DND-41 (cell line): Measurements from ENCODE around the gene CHRNB2.

Experiments used
- ATAC-seq: fragments of 200-7000 bp; cut with Tn5 transposase; 3 replicates; pipeline ENCODE4 v1.9.1; 2021; ENCODE audit warnings: low read depth; ENCODE audit not compliant: insufficient read depth
- DNase-seq: peaks from one replicate; pipeline ENCODE4 v3.0.0-alpha.2; 2020
- H2AFZ ChIP-seq: 2 replicates; pipeline ENCODE4 v1.6.0; 2012; ENCODE audit warnings: low read depth, low read length
- H3K27ac ChIP-seq: 2 replicates; pipeline ENCODE4 v1.5.1; 2012; ENCODE audit warnings: low read length, inconsistent platforms
- H3K27me3 ChIP-seq: fragments of 200-600 bp; sonication (generic); 2 replicates; pipeline ENCODE4 v1.6.0; 2012; ENCODE audit warnings: low read length, mild to moderate bottlenecking, inconsistent platforms; ENCODE audit not compliant: insufficient read depth, poor library complexity
- H3K36me3 ChIP-seq: 2 replicates; pipeline ENCODE4 v1.5.1; 2012; ENCODE audit warnings: low read length, inconsistent platforms; ENCODE audit not compliant: insufficient read depth
- H3K4me1 ChIP-seq: 2 replicates; pipeline ENCODE4 v1.5.1; 2012; ENCODE audit warnings: mild to moderate bottlenecking, low read length; ENCODE audit not compliant: insufficient read depth
- H3K4me2 ChIP-seq: 2 replicates; pipeline ENCODE4 v1.6.0; 2012; ENCODE audit warnings: mild to moderate bottlenecking, moderate library complexity, low read length, inconsistent platforms; ENCODE audit not compliant: insufficient read depth
- H3K4me3 ChIP-seq, 2 experiments: fragments of 200-600 bp in 1 of 2; shearing (Covaris generic) in 1 of 2; 2 replicates each; pipeline ENCODE4 v1.5.1; 2012 to 2016; ENCODE audit warnings: inconsistent platforms in 2 of 2, low read length in 2 of 2, mild to moderate bottlenecking in 2 of 2, low read depth in 1 of 2, moderate library complexity in 1 of 2
- H3K79me2 ChIP-seq: 2 replicates; pipeline ENCODE4 v1.6.0; 2012; ENCODE audit warnings: low read length, inconsistent platforms; ENCODE audit not compliant: insufficient read depth
- H3K9ac ChIP-seq: 2 replicates; pipeline ENCODE4 v1.6.0; 2012; ENCODE audit warnings: low read depth, mild to moderate bottlenecking, inconsistent platforms, low read length, moderate library complexity
- H3K9me3 ChIP-seq: 2 replicates; pipeline ENCODE4 v1.5.1; 2012; ENCODE audit warnings: low read length, moderate library complexity, mild to moderate bottlenecking, inconsistent platforms; ENCODE audit not compliant: insufficient read depth, severe bottlenecking
- H4K20me1 ChIP-seq: 2 replicates; pipeline ENCODE4 v1.6.0; 2012; ENCODE audit warnings: low read length; ENCODE audit not compliant: insufficient read depth
- CTCF ChIP-seq: IDR thresholded peaks from 2 replicates; pipeline ENCODE4 v1.5.1; 2012; ENCODE audit warnings: borderline replicate concordance, low read length, moderate library complexity, mild to moderate bottlenecking; ENCODE audit not compliant: poor library complexity, severe bottlenecking; ENCODE audit errors: extremely low read depth
- EZH2 ChIP-seq: IDR thresholded peaks from 3 replicates; pipeline ENCODE4 v1.6.1; 2012; ENCODE audit warnings: borderline replicate concordance, low read depth, mild to moderate bottlenecking, moderate library complexity, low read length, inconsistent platforms; ENCODE audit not compliant: severe bottlenecking

CHRNB2 gene

DNA sequence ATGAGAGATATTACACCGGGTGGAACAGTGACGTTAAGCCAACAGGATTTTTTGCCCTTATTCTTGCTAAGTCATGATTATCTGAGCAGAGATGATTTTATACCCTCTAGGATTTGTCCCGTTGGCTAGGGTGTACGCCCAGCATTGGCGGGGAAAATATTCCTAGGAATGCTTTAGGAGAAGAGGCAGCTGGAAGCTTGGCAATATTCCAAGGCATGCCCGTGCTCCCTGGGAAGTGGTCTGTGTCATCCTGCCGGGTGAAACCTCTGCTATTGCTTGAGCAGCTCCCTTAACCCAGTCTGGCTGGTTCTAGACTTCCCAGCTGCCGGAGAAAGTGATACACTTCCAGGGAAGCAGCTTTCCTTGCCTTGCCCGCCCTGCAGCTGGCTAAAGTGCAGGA lies 16.2 kb downstream of the CHRNB2 start:
- Histone ChIP-seq H3K27me3 (no peaks in the 10 kb centered on the region), H3K79me2 (no peaks in the 10 kb centered on the region), H3K4me1 (no peaks in the 10 kb centered on the region), H2AFZ (no peak overlapping the region), H3K4me3 (no peak overlapping the region), H3K9ac (no peak overlapping the region), H3K4me2 (no peak overlapping the region), H3K36me3 (peaks cover 98% of the 10 kb centered on the region), H3K27ac (no peak overlapping the region), H4K20me1 (peaks cover 47% of the 10 kb centered on the region), H3K9me3 (no peaks in the 10 kb centered on the region)
- DNase-seq = no peak
- ATAC-seq = no peak
- no peak for TF ChIP-seq EZH2
- no peak for TF ChIP-seq CTCF

DNA sequence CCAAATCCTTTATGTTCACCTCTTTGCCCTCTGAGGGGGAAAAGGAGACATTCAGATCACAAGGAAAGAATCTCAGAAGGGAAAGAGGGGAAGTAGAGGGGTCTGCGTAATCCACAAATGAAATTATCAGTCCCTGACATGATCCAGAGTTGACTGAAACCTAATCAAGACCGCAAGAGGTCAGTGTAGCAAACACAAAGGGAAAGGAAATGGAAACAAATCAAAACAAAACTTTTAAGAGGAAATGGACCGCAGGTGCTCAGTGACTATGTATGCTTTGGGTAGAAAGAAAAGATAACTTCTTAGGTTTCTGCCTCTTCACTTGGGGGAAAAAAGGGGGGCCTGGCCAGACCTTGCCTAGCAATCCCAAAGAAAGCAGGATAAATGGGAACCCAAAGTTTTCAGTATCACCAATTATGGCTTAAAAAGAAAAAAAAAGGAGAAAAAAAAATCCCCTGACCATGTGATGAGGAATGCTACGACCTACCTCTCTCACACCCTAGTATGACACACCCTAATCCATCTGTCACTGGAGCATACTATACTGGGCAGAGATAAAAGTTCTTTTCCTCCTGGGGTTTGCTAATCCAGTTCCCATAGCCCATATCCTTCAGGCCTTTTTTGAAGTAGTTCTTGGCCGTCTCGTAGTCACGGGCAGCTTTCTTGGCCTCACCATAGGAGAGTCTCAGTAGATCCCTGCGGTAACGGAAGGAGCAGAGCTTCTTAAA lies 16.9 kb downstream of the CHRNB2 start:
- H4K20me1 ChIP-seq = peaks cover 42% of the 10 kb centered on the region
- H3K36me3 ChIP-seq = peaks cover 98% of the 10 kb centered on the region
- H3K4me3 ChIP-seq = no peak overlapping the region
- ATAC-seq (no peak), DNase-seq (no peak)
- H2AFZ ChIP-seq = no peak overlapping the region
- TF ChIP-seq CTCF (no peak), EZH2 (no peak)
- no peaks in the 10 kb centered on the region for H3K27me3 ChIP-seq
- H3K27ac ChIP-seq = no peak overlapping the region
- H3K9me3 ChIP-seq = no peaks in the 10 kb centered on the region
- H3K4me2 ChIP-seq = no peak overlapping the region
- no peaks in the 10 kb centered on the region for H3K79me2 ChIP-seq
- H3K4me1 ChIP-seq = no peaks in the 10 kb centered on the region
- H3K9ac ChIP-seq = no peak overlapping the region

DNA sequence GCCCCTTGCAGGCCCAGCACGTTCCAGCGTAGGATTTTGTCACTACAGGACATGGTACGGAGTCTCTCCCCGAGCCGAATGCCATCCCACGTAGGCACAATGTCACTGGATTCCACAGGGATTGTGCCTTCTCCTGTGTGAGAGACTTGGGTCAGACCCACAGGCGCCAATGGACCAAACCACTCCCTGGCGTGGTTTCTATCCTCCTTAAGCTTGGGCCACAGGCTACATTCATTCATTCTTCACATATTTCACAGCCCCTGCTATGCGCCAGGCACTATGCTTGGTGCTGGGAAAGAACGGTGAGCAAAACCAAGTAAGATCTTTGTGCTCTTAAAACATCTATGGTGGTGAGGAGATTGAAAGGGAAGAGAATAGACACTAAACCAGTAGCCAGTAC lies 18.7 kb downstream of the CHRNB2 start:
- no peak overlapping the region for H3K4me2 ChIP-seq
- no peak for TF ChIP-seq CTCF
- peaks cover 98% of the 10 kb centered on the region for H3K36me3 ChIP-seq
- H3K4me3 ChIP-seq = no peak overlapping the region
- no peaks in the 10 kb centered on the region for H3K27me3 ChIP-seq
- no peak overlapping the region for H3K27ac ChIP-seq
- no peaks in the 10 kb centered on the region for H3K4me1 ChIP-seq
- ATAC-seq (no peak), DNase-seq (no peak)
- H3K9me3 ChIP-seq = no peaks in the 10 kb centered on the region
- no peak overlapping the region for H3K9ac ChIP-seq
- H2AFZ ChIP-seq = no peak overlapping the region
- peaks cover 45% of the 10 kb centered on the region for H4K20me1 ChIP-seq
- no peaks in the 10 kb centered on the region for H3K79me2 ChIP-seq
